ENCODE measurements around the gene ERAS.

DNA sequence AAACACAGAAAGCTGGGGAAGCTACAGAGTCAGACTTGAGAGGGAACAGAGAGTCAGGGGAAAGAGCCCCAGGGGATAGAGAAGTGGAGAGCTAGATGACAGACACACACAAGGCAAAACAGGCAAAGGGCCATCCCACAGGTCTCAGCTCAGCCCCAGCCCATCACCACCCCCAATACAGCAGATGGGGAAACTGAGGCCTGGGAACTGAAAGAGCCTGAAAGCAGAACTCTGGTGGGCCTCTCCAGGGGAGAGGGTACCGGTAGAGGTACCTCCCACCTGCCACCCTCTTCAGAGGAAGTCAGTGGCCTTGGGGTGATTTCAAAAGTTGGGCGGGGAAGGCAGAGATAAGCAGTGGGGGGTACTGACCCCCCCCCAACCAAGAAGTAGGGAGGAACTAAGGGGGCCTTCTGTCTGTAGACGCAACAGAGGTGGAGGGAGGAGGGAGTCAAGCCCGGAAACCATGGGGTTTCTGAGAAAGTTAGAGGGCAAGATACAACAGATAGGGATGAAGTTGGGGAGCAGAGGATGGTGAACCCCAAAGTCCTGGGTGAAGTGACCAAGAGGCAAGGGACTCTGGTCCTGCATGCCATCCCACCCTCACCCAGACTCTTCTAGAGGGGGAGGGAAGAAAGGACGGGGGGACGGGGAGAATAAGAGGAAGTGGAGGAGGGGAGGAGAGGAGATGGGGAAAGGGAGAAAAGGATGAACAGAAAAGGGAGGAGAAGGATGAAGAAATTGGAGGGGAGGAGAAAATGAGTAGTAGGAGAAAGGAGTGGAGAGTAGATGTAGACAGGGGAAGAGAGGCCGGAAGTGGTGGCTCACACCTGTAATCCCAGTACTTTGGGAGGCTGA, 36.7 kb upstream of the ERAS start:
- TF ChIP-seq, protein P1, sequence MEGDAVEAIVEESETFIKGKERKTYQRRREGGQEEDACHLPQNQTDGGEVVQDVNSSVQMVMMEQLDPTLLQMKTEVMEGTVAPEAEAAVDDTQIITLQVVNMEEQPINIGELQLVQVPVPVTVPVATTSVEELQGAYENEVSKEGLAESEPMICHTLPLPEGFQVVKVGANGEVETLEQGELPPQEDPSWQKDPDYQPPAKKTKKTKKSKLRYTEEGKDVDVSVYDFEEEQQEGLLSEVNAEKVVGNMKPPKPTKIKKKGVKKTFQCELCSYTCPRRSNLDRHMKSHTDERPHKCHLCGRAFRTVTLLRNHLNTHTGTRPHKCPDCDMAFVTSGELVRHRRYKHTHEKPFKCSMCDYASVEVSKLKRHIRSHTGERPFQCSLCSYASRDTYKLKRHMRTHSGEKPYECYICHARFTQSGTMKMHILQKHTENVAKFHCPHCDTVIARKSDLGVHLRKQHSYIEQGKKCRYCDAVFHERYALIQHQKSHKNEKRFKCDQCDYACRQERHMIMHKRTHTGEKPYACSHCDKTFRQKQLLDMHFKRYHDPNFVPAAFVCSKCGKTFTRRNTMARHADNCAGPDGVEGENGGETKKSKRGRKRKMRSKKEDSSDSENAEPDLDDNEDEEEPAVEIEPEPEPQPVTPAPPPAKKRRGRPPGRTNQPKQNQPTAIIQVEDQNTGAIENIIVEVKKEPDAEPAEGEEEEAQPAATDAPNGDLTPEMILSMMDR (IDR thresholded peaks at IDR 0.05; ENCODE audit: low read depth, low read length, missing input control), result no peak
- TF ChIP-seq SP1 (IDR thresholded peaks at IDR 0.05), result no peak
- TF ChIP-seq, protein P2, sequence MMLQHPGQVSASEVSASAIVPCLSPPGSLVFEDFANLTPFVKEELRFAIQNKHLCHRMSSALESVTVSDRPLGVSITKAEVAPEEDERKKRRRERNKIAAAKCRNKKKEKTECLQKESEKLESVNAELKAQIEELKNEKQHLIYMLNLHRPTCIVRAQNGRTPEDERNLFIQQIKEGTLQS (IDR thresholded peaks at IDR 0.05), result no peak
- no peak for TF ChIP-seq TAF1 (conservative IDR thresholded peaks at IDR 0.05)
- TF ChIP-seq, protein P3, sequence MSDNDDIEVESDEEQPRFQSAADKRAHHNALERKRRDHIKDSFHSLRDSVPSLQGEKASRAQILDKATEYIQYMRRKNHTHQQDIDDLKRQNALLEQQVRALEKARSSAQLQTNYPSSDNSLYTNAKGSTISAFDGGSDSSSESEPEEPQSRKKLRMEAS (IDR thresholded peaks at IDR 0.05), result no peak

Measured in liver (tissue), 3 donors.